Mesothelial cell of epicardium (in vitro differentiated cells): ENCODE results near the gene PDE4B. TPM values are rescaled to one million over a fixed set of nuclear protein-coding genes. Genes with fewer than 3 reads are reported as not detected.
"Not testable (repeated sequence)": the region's sequence is repeated elsewhere in the genome, so short reads cannot be mapped to it uniquely, and the experiment has no call there.

Experiments used
- DNase-seq, 2 experiments: peaks; one replicate each; pipeline ENCODE4 v3.0.0; 2021; ENCODE audit warnings: low spot score in 2 of 2; ENCODE audit not compliant: unreplicated experiment in 2 of 2
- H3K27ac Mint-ChIP-seq: 2 replicates; pipeline ENCODE4 v1.8.0; 2021; ENCODE audit warnings: mixed read lengths
- H3K27me3 Mint-ChIP-seq: 2 replicates; pipeline ENCODE4 v1.8.0; 2021; ENCODE audit warnings: low read depth, mixed read lengths
- H3K36me3 Mint-ChIP-seq: 2 replicates; pipeline ENCODE4 v1.8.0; 2021; ENCODE audit warnings: mixed read lengths
- H3K4me1 Mint-ChIP-seq: 2 replicates; pipeline ENCODE4 v1.8.0; 2021; ENCODE audit warnings: mixed read lengths
- H3K4me3 Mint-ChIP-seq: 2 replicates; pipeline ENCODE4 v1.8.0; 2021; ENCODE audit warnings: mild to moderate bottlenecking, moderate library complexity, mixed read lengths
- H3K9me3 Mint-ChIP-seq: 2 replicates; pipeline ENCODE4 v1.8.0; 2021; ENCODE audit warnings: mixed read lengths
- total RNA-seq: library from RNA; stranded (reverse); gene quantifications from 3 replicates; pipeline ENCODE4 v1.2.1, GENCODE V29; 2021
- TF ChIP-seq, protein P1 (sequence below): fragments of 200-600 bp; sonication (generic); IDR thresholded peaks from one replicate; pipeline ENCODE4 v1.5.0; 2021; ENCODE audit warnings: antibody characterized with exemption; ENCODE audit not compliant: unreplicated experiment

PDE4B gene
- total RNA-seq, 1 donor from 2014 or later = 22.3 TPM

DNA sequence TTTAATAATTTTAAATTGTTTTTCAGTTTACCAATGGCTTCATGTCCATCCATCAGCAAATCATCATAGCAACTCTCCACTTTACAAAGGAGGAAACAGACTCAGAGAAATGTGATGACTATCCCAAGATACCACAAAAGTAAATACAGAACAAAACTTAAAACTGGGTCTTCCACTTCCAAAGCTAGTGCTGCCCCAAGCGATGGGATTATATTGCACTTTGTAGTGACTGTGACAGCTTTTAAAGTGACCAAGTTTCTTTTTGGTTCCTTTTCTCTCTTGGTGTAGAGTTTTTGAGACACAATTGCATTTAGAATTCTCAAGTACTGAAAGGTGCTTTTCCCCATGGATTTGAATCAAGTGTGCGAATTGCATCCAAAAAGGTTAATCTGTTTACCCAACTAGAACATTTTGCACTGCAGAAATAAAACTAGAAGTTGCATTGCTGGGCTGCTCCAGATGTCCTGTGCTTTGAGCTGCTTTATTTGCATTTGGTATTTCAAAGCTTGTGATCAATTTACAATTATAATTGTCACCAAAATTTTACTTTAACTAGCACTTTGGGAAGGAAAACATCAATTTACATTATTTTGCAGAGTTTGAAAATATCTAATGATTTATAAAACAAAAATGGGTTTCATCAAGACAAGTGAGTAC is 320.2 kb downstream of the PDE4B start:
- no peak for DNase-seq
- no peaks in the 10 kb centered on the region for H3K36me3 Mint-ChIP-seq
- H3K27me3 Mint-ChIP-seq = peaks cover 29% of the 10 kb centered on the region
- H3K27ac Mint-ChIP-seq = no peak overlapping the region
- H3K9me3 Mint-ChIP-seq = no peaks in the 10 kb centered on the region
- no peak overlapping the region for H3K4me3 Mint-ChIP-seq
- no peaks in the 10 kb centered on the region for H3K4me1 Mint-ChIP-seq
- TF ChIP-seq, protein P1, sequence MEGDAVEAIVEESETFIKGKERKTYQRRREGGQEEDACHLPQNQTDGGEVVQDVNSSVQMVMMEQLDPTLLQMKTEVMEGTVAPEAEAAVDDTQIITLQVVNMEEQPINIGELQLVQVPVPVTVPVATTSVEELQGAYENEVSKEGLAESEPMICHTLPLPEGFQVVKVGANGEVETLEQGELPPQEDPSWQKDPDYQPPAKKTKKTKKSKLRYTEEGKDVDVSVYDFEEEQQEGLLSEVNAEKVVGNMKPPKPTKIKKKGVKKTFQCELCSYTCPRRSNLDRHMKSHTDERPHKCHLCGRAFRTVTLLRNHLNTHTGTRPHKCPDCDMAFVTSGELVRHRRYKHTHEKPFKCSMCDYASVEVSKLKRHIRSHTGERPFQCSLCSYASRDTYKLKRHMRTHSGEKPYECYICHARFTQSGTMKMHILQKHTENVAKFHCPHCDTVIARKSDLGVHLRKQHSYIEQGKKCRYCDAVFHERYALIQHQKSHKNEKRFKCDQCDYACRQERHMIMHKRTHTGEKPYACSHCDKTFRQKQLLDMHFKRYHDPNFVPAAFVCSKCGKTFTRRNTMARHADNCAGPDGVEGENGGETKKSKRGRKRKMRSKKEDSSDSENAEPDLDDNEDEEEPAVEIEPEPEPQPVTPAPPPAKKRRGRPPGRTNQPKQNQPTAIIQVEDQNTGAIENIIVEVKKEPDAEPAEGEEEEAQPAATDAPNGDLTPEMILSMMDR = no peak

DNA sequence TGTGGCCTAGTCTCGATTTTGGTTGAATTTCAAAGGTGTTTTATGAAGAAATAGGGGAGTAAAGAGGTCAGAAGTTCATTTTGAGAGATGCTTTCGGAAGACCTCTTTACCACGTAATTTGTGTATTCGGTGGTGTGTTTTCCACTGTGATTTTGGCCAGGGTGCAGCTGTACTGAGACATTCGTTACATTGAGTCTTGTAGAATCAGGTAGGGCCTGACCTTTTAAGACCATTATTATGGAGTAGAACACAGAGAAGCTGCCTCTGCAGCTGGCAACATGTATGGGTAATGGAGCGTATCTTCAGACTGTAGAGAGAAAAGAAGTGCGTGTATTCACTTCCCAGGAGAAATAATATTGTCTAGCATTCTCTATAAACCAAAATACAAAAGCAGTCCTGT is 326.5 kb downstream of the PDE4B start:
- H3K4me3 Mint-ChIP-seq = no peak overlapping the region
- peaks cover 15% of the 10 kb centered on the region for H3K4me1 Mint-ChIP-seq
- no peaks in the 10 kb centered on the region for H3K36me3 Mint-ChIP-seq
- H3K9me3 Mint-ChIP-seq = peaks cover 3% of the 10 kb centered on the region
- TF ChIP-seq, protein P1 = no peak
- no peak overlapping the region for H3K27ac Mint-ChIP-seq
- H3K27me3 Mint-ChIP-seq = peaks cover 29% of the 10 kb centered on the region
- DNase-seq = no peak

DNA sequence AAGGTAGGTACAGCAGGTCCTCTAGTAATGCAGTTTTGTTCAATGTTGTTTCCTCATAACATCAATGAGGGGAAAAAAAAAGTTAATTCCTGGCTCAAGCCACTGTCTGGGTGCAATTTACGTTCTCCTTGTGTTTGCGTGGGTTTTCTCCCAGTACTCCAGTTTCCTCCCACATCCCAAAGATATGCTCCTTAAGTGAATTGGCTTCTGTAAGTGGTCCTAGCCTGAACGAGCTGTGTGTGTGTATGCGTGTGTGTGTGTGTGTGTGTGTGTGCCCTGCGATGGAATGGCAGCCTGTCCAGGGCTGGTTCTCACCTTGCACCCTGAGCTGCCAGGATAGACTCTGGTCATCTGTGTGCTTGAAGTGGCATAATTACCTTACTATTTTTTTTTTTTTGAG is 332.0 kb downstream of the PDE4B start:
- no peaks in the 10 kb centered on the region for H3K36me3 Mint-ChIP-seq
- H3K4me3 Mint-ChIP-seq = no peak overlapping the region
- no peak for DNase-seq
- H3K4me1 Mint-ChIP-seq = peaks cover 18% of the 10 kb centered on the region
- H3K9me3 Mint-ChIP-seq = no peaks in the 10 kb centered on the region
- TF ChIP-seq, protein P1 = no peak
- no peak overlapping the region for H3K27ac Mint-ChIP-seq
- H3K27me3 Mint-ChIP-seq = peaks cover 20% of the 10 kb centered on the region

DNA sequence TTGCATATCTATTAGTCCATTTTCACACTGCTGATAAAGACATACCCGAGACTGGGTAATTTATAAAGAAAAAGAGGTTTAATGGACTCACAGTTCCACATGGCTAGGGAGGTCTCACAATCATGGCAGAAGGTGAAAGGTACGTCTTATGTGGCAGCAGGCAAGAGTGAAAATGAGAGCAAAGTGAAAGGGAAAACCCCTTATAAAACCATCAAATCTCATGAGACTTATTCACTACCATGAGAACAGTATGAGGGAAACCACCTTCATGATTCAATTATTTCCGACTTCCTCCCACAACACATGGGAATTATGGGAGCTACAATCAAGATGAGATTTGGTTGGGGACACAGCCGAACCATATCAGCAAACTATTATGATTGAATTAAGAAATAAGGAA is 335.9 kb downstream of the PDE4B start:
- H3K27ac Mint-ChIP-seq, H3K27me3 Mint-ChIP-seq, H3K9me3 Mint-ChIP-seq, DNase-seq, H3K36me3 Mint-ChIP-seq, H3K4me1 Mint-ChIP-seq, H3K4me3 Mint-ChIP-seq: not testable (repeated sequence)

DNA sequence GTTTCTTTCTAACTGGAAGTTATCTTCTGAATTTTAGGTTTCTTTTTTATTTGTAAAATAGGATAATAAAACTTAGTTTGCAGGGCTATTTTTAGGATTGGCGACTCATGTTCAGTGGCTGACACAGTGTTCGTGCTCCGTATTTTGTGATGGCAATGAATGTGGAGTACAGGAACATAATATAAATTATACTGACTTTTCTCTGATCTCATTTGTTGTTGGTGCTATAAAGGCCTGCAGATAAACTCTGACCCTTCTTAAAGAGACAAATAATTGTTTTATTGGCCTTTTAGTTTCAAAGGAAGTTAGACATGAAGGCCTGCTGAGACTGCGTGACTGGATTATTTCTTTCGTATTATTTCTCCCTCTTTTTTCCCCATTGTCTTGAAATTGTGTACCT is 339.6 kb downstream of the PDE4B start:
- Mint-ChIP-seq H3K36me3 (no peaks in the 10 kb centered on the region), H3K27ac (no peak overlapping the region), H3K4me1 (no peaks in the 10 kb centered on the region), H3K27me3 (peaks cover 12% of the 10 kb centered on the region), H3K9me3 (no peaks in the 10 kb centered on the region), H3K4me3 (no peak overlapping the region)
- TF ChIP-seq, protein P1 = no peak
- no peak for DNase-seq

DNA sequence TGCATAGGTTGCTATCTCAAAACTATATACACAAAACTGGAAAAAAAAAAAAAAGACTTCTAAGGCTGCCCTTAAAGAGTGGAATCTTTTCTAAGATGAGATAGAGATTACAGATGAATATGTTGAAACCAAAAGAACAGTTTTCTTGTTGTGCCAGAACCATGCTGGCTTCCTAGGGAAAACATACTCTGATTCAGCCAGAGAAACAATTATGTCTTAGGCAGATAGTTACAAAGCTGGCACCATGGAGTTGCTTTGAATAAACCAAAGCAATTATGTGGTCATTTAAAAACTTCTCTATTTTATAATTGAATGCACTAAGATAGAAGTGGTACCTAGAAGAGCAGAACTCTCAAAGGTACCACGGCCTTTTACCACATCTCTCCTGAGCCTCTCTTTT is 341.3 kb downstream of the PDE4B start:
- Mint-ChIP-seq H3K36me3 (no peaks in the 10 kb centered on the region), H3K9me3 (no peaks in the 10 kb centered on the region), H3K4me3 (no peak overlapping the region), H3K27me3 (peaks cover 12% of the 10 kb centered on the region), H3K4me1 (no peaks in the 10 kb centered on the region), H3K27ac (no peak overlapping the region)
- no peak for DNase-seq
- TF ChIP-seq, protein P1 = no peak
